ENCODE measurements around the gene CALD1. TPM values are rescaled to one million over a fixed set of nuclear protein-coding genes. Genes with fewer than 3 reads are reported as not detected.

Gene CALD1
- total and polyA plus RNA-seq, 4 donors, result 658 to 1,700 (median 1,168) TPM

DNA sequence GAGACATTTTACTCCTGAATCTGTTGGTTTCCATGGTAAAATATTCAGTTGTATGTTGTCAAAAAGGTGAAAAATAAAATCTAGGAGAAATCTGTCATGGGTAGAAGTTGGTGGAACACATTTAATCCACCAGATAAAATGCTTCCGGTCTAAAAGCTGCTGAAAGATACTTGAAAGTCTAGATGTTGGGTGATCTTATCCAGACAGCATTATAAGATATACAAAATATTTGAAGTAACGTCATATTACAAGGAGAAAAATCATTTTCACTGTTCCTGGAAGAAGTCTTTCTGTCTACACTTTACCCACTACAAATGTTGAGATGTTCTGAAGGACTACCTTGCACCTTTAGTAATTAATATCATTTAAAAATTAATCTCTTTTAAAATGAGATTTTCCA is 40.9 kb downstream of the CALD1 start:
- WGBS, 2 donors, result 8 to 9% methylated on average over 2 of the region's 2 CpGs
- ATAC-seq (ENCODE audit: low FRiP score) (no peak), DNase-seq (no peak)
- no peak overlapping the region for H3K4me3 ChIP-seq (ENCODE audit: low read length in 2 of 2)
- peak overlapping the region in 1 of 2 donors; percentile 57 for H3K27ac ChIP-seq (ENCODE audit: low read depth in 1 of 2, low read length in 2 of 2)
- no peaks in the 10 kb centered on the region for H3K36me3 ChIP-seq (ENCODE audit: control insufficient read depth in 1 of 2, insufficient read depth in 2 of 2, low read length in 1 of 2)
- intact Hi-C loops (cut with DNase I), result loop anchor here in 1 of 2 donors (5.0 to 10.0 kb wide), 2 partner anchors 38 to 125 kb away; no protein-coding TSS in a partner anchor
- H3K27me3 ChIP-seq (ENCODE audit: control insufficient read depth in 1 of 2, insufficient read depth in 2 of 2, low read length in 1 of 2), result no peaks in the 10 kb centered on the region
- no peaks in the 10 kb centered on the region for H3K9me3 ChIP-seq (ENCODE audit: control insufficient read depth, low read length)
- peaks cover 0 to 10% of the 10 kb centered on the region in 2 donors for H3K4me1 ChIP-seq (ENCODE audit: control insufficient read depth in 1 of 2, insufficient read depth in 2 of 2, low read length in 2 of 2)

DNA sequence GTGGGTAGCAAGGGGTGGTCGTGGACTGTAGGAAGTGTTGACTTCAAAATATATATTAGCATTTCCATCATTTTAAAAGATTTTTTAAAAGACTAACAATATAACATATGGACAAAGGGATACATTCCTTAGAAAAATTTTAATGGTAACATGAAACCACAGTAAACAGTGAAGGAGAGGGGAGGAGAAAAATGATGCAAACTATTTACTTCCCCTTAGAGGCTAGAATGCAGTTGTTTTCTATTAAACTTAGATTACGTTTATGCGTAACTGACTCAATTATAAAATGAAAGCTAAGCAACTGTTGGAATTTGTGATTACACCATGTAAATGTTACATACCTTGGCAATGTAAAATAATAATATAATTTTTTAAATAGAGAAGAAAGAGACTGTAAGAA is 41.3 kb downstream of the CALD1 start:
- no peak overlapping the region for H3K4me3 ChIP-seq (ENCODE audit: low read length in 2 of 2)
- no peaks in the 10 kb centered on the region for H3K27me3 ChIP-seq (ENCODE audit: control insufficient read depth in 1 of 2, insufficient read depth in 2 of 2, low read length in 1 of 2)
- WGBS, 2 donors, result 49 to 55% methylated on average over 3 of the region's 3 CpGs
- ATAC-seq (ENCODE audit: low FRiP score) (no peak), DNase-seq (no peak)
- no peak overlapping the region for H3K27ac ChIP-seq (ENCODE audit: low read depth in 1 of 2, low read length in 2 of 2)
- no peaks in the 10 kb centered on the region for H3K9me3 ChIP-seq (ENCODE audit: control insufficient read depth, low read length)
- H3K4me1 ChIP-seq (ENCODE audit: control insufficient read depth in 1 of 2, insufficient read depth in 2 of 2, low read length in 2 of 2), result peaks cover 2 to 8% of the 10 kb centered on the region in 2 donors
- H3K36me3 ChIP-seq (ENCODE audit: control insufficient read depth in 1 of 2, insufficient read depth in 2 of 2, low read length in 1 of 2), result no peaks in the 10 kb centered on the region
- intact Hi-C loops (cut with DNase I), result loop anchor here in 1 of 2 donors (5.0 to 10.0 kb wide), 2 partner anchors 38 to 126 kb away; no protein-coding TSS in a partner anchor

DNA sequence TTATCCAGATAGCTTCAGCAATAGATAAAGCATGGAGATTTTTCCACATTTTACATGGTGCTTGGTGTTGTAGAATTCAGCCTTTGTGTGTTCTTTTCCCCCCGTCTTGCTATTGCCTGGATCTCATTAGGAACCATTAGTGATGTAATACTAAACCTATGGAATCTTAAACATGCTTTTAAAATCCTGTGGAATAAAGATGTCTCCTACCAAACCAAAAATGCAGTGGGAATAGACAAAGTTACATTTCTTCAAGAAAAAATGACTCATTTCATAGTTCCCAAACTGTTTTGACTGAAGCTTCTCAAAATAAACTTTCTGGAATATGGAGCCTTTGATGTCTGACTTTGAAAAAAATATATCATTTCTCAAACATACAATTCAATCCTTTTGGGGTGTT is 44.0 kb downstream of the CALD1 start:
- Histone ChIP-seq H3K4me1 (ENCODE audit: control insufficient read depth in 1 of 2, insufficient read depth in 2 of 2, low read length in 2 of 2) (peaks cover 3 to 7% of the 10 kb centered on the region in 2 donors), H3K9me3 (ENCODE audit: control insufficient read depth, low read length) (no peaks in the 10 kb centered on the region), H3K36me3 (ENCODE audit: control insufficient read depth in 1 of 2, insufficient read depth in 2 of 2, low read length in 1 of 2) (no peaks in the 10 kb centered on the region), H3K27me3 (ENCODE audit: control insufficient read depth in 1 of 2, insufficient read depth in 2 of 2, low read length in 1 of 2) (no peaks in the 10 kb centered on the region), H3K4me3 (ENCODE audit: low read length in 2 of 2) (no peak overlapping the region), H3K27ac (ENCODE audit: low read depth in 1 of 2, low read length in 2 of 2) (peak overlapping the region in 1 of 2 donors; percentile 78)
- DNase-seq (no peak), ATAC-seq (ENCODE audit: low FRiP score) (no peak)
- 61 to 76% methylated on average over 1 of the region's 1 CpG for WGBS, 2 donors
- intact Hi-C loops (cut with DNase I), result loop anchor here in 1 of 2 donors (5.0 to 10.0 kb wide), 2 partner anchors 41 to 129 kb away; no protein-coding TSS in a partner anchor

DNA sequence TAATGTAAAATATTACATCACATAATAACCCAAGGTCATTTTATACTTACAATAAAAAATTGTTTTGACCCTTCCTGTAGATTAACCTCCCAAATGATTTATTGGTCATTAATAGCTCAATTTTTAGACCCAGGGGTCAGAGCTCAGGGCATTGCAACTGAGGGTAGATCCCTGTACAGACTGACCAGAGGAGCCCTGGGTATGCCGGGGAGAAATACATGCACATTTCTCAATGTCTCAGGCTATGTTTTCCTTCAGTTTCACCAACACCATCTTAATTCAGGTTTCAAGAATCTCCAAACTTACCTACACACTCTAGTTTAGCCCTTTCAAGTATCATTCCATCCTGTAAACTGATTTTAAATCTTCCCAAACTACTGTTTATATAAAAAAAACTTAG is 46.2 kb downstream of the CALD1 start:
- DNase-seq (no peak), ATAC-seq (ENCODE audit: low FRiP score) (no peak)
- peak overlapping the region; percentile 70 to 83 for H3K27ac ChIP-seq (ENCODE audit: low read depth in 1 of 2, low read length in 2 of 2)
- 7 to 10% methylated on average over 1 of the region's 1 CpG for WGBS, 2 donors
- no peaks in the 10 kb centered on the region for H3K36me3 ChIP-seq (ENCODE audit: control insufficient read depth in 1 of 2, insufficient read depth in 2 of 2, low read length in 1 of 2)
- intact Hi-C loops (cut with DNase I), result loop anchor here (2.0 to 10.0 kb wide), 3 partner anchors 13 to 131 kb away; no protein-coding TSS in a partner anchor
- no peak overlapping the region for H3K4me3 ChIP-seq (ENCODE audit: low read length in 2 of 2)
- H3K27me3 ChIP-seq (ENCODE audit: control insufficient read depth in 1 of 2, insufficient read depth in 2 of 2, low read length in 1 of 2), result no peaks in the 10 kb centered on the region
- no peaks in the 10 kb centered on the region for H3K9me3 ChIP-seq (ENCODE audit: control insufficient read depth, low read length)
- H3K4me1 ChIP-seq (ENCODE audit: control insufficient read depth in 1 of 2, insufficient read depth in 2 of 2, low read length in 2 of 2), result peaks cover 7 to 10% of the 10 kb centered on the region in 2 donors

DNA sequence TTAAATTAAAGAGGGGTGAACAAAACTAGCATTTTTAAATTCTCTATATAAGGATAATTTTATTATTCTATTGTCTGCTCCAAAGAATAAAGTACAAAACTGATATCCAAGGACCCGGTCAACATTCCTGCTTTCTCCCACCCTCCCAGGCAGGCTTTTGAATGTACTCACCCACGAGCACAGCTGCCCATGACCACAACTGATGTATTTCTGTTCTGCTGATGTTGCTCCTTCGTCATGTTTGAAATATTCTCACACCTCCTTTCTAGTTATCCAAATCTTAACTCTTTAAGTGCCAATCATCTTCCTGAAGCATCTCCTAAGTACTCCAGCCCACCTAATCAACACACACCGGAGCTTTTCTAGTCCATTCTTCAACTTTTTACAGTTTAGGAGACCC is 46.7 kb downstream of the CALD1 start:
- Histone ChIP-seq H3K36me3 (ENCODE audit: control insufficient read depth in 1 of 2, insufficient read depth in 2 of 2, low read length in 1 of 2) (no peaks in the 10 kb centered on the region), H3K4me3 (ENCODE audit: low read length in 2 of 2) (peak overlapping the region in 1 of 2 donors; percentile 34), H3K4me1 (ENCODE audit: control insufficient read depth in 1 of 2, insufficient read depth in 2 of 2, low read length in 2 of 2) (peaks cover 7 to 10% of the 10 kb centered on the region in 2 donors), H3K9me3 (ENCODE audit: control insufficient read depth, low read length) (no peaks in the 10 kb centered on the region), H3K27ac (ENCODE audit: low read depth in 1 of 2, low read length in 2 of 2) (peak overlapping the region; percentile 92 to 98), H3K27me3 (ENCODE audit: control insufficient read depth in 1 of 2, insufficient read depth in 2 of 2, low read length in 1 of 2) (no peaks in the 10 kb centered on the region)
- intact Hi-C loops (cut with DNase I), result loop anchor here (2.0 to 10.0 kb wide), 3 partner anchors 13 to 131 kb away; no protein-coding TSS in a partner anchor
- ATAC-seq (ENCODE audit: low FRiP score) (no peak), DNase-seq (no peak)
- WGBS, 2 donors, result 11 to 13% methylated on average over 4 of the region's 4 CpGs

DNA sequence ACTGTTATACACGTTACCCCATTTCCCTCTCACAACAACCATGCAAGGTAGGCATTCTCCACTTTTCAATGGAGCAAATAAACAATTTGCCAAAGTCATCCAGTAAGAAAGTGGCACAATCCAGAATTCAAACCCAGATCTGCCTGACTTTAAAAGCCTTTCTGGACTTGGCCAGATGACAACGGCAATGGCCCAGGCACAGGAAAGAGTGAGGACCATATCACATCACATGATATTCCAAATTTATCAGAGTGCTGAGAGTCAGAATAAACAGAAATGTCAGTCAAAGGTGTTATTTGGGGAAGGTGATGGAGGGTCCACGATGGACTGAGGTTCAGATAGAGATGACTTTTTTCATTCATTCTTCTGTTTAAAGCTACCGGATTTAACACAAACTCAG is 48.0 kb downstream of the CALD1 start:
- intact Hi-C loops (cut with DNase I), result loop anchor here (2.0 to 10.0 kb wide), 3 partner anchors 15 to 133 kb away; no protein-coding TSS in a partner anchor
- Histone ChIP-seq H3K36me3 (ENCODE audit: control insufficient read depth in 1 of 2, insufficient read depth in 2 of 2, low read length in 1 of 2) (no peaks in the 10 kb centered on the region), H3K27me3 (ENCODE audit: control insufficient read depth in 1 of 2, insufficient read depth in 2 of 2, low read length in 1 of 2) (no peaks in the 10 kb centered on the region), H3K4me3 (ENCODE audit: low read length in 2 of 2) (no peak overlapping the region), H3K9me3 (ENCODE audit: control insufficient read depth, low read length) (no peaks in the 10 kb centered on the region), H3K27ac (ENCODE audit: low read depth in 1 of 2, low read length in 2 of 2) (peak overlapping the region; percentile 93 to 98), H3K4me1 (ENCODE audit: control insufficient read depth in 1 of 2, insufficient read depth in 2 of 2, low read length in 2 of 2) (peaks cover 9 to 10% of the 10 kb centered on the region in 2 donors)
- no peak for DNase-seq
- WGBS, 2 donors, result 4 to 10% methylated on average over 4 of the region's 4 CpGs
- ATAC-seq (ENCODE audit: low FRiP score), result peak; percentile 2

DNA sequence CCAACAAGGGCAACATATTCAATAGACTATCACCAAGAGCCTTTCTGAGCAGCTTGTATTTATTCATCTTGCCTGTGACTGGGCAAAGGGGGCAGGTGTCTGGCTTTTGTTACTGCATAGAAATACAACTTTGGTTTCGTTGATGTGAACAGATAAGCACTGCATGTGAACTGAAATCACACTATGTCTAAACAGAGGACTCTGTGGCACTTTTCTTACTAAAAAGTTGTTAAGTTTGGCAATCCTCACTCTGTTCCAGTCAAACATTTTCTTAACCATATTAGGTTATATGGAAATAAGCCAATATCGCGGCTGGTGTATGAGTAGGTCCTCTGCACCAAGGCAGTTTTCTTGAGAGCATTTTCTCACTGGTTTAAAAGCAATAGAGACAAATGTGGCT is 48.5 kb downstream of the CALD1 start:
- no peaks in the 10 kb centered on the region for H3K27me3 ChIP-seq (ENCODE audit: control insufficient read depth in 1 of 2, insufficient read depth in 2 of 2, low read length in 1 of 2)
- 4 to 5% methylated on average over 3 of the region's 3 CpGs for WGBS, 2 donors
- DNase-seq (no peak), ATAC-seq (ENCODE audit: low FRiP score) (peak; percentile 78)
- H3K4me3 ChIP-seq (ENCODE audit: low read length in 2 of 2), result no peak overlapping the region
- intact Hi-C loops (cut with DNase I), result loop anchor here (2.0 to 10.0 kb wide), 3 partner anchors 15 to 133 kb away; no protein-coding TSS in a partner anchor
- H3K36me3 ChIP-seq (ENCODE audit: control insufficient read depth in 1 of 2, insufficient read depth in 2 of 2, low read length in 1 of 2), result no peaks in the 10 kb centered on the region
- peaks cover 10% of the 10 kb centered on the region in 2 donors for H3K4me1 ChIP-seq (ENCODE audit: control insufficient read depth in 1 of 2, insufficient read depth in 2 of 2, low read length in 2 of 2)
- peak overlapping the region; percentile 82 to 98 for H3K27ac ChIP-seq (ENCODE audit: low read depth in 1 of 2, low read length in 2 of 2)
- no peaks in the 10 kb centered on the region for H3K9me3 ChIP-seq (ENCODE audit: control insufficient read depth, low read length)

DNA sequence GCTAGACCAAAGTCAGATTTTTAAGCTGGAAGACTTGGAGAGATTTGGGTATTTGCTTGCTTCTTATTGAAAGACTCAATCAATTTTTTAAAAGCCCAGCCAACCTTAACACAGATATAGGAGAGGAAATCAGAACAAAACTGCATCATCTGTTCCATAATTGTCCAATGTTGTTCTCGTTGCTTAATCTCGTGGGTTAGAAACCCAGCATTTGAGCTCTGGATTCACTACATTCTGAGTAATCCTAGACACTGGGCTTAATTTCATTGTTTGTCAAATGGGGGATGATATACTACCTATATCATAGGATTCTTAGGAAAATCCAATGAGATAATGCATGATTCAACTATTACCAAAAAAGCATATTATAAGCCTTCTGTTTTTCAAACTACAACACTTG is 48.9 kb downstream of the CALD1 start:
- no peak for ATAC-seq (ENCODE audit: low FRiP score)
- DNase-seq, result no peak
- no peaks in the 10 kb centered on the region for H3K36me3 ChIP-seq (ENCODE audit: control insufficient read depth in 1 of 2, insufficient read depth in 2 of 2, low read length in 1 of 2)
- H3K4me3 ChIP-seq (ENCODE audit: low read length in 2 of 2), result peak overlapping the region in 1 of 2 donors; percentile 19
- H3K27ac ChIP-seq (ENCODE audit: low read depth in 1 of 2, low read length in 2 of 2), result peak overlapping the region in 1 of 2 donors; percentile 97
- H3K9me3 ChIP-seq (ENCODE audit: control insufficient read depth, low read length), result no peaks in the 10 kb centered on the region
- no peaks in the 10 kb centered on the region for H3K27me3 ChIP-seq (ENCODE audit: control insufficient read depth in 1 of 2, insufficient read depth in 2 of 2, low read length in 1 of 2)
- intact Hi-C loops (cut with DNase I), result loop anchor here (5.0 to 10.0 kb wide), 2 partner anchors 46 to 134 kb away; no protein-coding TSS in a partner anchor
- WGBS, 2 donors, result 6 to 7% methylated on average over 2 of the region's 2 CpGs
- peaks cover 10% of the 10 kb centered on the region in 2 donors for H3K4me1 ChIP-seq (ENCODE audit: control insufficient read depth in 1 of 2, insufficient read depth in 2 of 2, low read length in 2 of 2)

DNA sequence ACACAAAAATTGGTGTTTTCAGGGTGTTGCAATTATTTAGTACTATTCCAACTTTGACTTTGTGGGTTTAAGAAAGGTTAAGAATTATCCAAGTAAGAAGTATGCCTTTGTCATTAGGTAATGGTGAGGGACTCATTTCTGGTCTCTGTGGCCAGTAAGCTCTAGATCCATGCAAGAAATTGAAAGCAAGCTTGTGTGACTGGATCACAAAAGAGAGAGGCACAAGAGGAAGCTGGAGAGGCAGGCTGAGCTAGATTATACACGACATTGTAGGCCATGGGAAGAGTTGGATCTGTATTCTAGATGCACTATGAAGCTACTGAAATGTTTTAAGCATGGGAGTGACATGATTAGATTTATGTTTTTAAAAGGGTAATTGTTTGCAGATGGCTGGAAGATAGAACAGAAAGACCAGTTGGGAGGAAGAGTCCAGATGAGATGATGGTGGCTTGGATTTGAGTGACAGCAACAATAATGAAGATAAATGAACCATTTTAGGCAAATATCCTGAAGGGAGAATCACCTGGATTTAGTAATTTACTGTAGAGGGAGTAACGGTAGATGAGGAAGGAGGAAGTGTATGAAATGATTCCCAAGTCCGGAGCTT is 50.0 kb downstream of the CALD1 start:
- H3K36me3 ChIP-seq (ENCODE audit: control insufficient read depth in 1 of 2, insufficient read depth in 2 of 2, low read length in 1 of 2), result no peaks in the 10 kb centered on the region
- no peak overlapping the region for H3K4me3 ChIP-seq (ENCODE audit: low read length in 2 of 2)
- H3K9me3 ChIP-seq (ENCODE audit: control insufficient read depth, low read length), result no peaks in the 10 kb centered on the region
- intact Hi-C loops (cut with DNase I), result loop anchor here (5.0 to 10.0 kb wide), 2 partner anchors 47 to 135 kb away; no protein-coding TSS in a partner anchor
- ATAC-seq (ENCODE audit: low FRiP score) (no peak), DNase-seq (no peak)
- 44 to 48% methylated on average over 3 of the region's 3 CpGs for WGBS, 2 donors
- no peaks in the 10 kb centered on the region for H3K27me3 ChIP-seq (ENCODE audit: control insufficient read depth in 1 of 2, insufficient read depth in 2 of 2, low read length in 1 of 2)
- H3K4me1 ChIP-seq (ENCODE audit: control insufficient read depth in 1 of 2, insufficient read depth in 2 of 2, low read length in 2 of 2), result peaks cover 10 to 17% of the 10 kb centered on the region in 2 donors
- H3K27ac ChIP-seq (ENCODE audit: low read depth in 1 of 2, low read length in 2 of 2), result peak overlapping the region; percentile 93
